GM18951 (cell line): Measurements from ENCODE around the gene PRTN3.
"Not testable (repeated sequence)": the region's sequence is repeated elsewhere in the genome, so short reads cannot be mapped to it uniquely, and the experiment has no call there.

Experiments used
- POLR2A ChIP-seq: IDR thresholded peaks from 4 replicates; pipeline ENCODE4 v1.6.1; 2011; ENCODE audit warnings: mild to moderate bottlenecking; ENCODE audit not compliant: insufficient read length, insufficient read depth; ENCODE audit errors: extremely low read depth
- in situ Hi-C: fragments of 300-500 bp; cut with MboI; formaldehyde crosslinking; loops from one replicate; pipeline ENCODE4 v1.12.0; 2022; ENCODE audit warnings: low sequenced_read_pairs, mixed read lengths, inconsistent platforms; ENCODE audit not compliant: unreplicated experiment

Gene PRTN3

GRCh38 chr19:815775-816499 is 24.9 kb upstream of the PRTN3 start:
- in situ Hi-C loops: no loop called here
- TF ChIP-seq POLR2A: no peak

GRCh38 chr19:816500-816857 is 24.3 kb upstream of the PRTN3 start:
- in situ Hi-C loops: no loop called here
- no peak for TF ChIP-seq POLR2A

GRCh38 chr19:820212-820611 is 20.6 kb upstream of the PRTN3 start:
- in situ Hi-C loops: not testable (repeated sequence)

- no peak for TF ChIP-seq POLR2A
- in situ Hi-C loops: no loop called here
Measured at GRCh38 chr19:821231-821824, 19.5 kb upstream of the PRTN3 start.

GRCh38 chr19:821825-822503 is 18.8 kb upstream of the PRTN3 start, which contains the start of gene PLPPR3:
PLPPR3 (minus strand) TSS chr19:821955; CDS start chr19:821559, 396 bp downstream.
- TF ChIP-seq POLR2A: no peak

GRCh38 chr19:823565-824121 is 17.2 kb upstream of the PRTN3 start:
- in situ Hi-C loops: no loop called here

More at GRCh38 chr19:821825-822503, 18.8 kb upstream of the PRTN3 start, which contains the start of gene PLPPR3:
- in situ Hi-C loops: no loop called here

GRCh38 chr19:824885-825284 is 15.9 kb upstream of the PRTN3 start:
- in situ Hi-C loops: no loop called here
- TF ChIP-seq POLR2A: no peak

More at GRCh38 chr19:823565-824121, 17.2 kb upstream of the PRTN3 start:
- TF ChIP-seq POLR2A: no peak

GRCh38 chr19:825897-826644 is 14.7 kb upstream of the PRTN3 start:
- no peak for TF ChIP-seq POLR2A
- in situ Hi-C loops: no loop called here

- in situ Hi-C loops: no loop called here
- TF ChIP-seq POLR2A: no peak
Measured at GRCh38 chr19:827314-827709, 13.5 kb upstream of the PRTN3 start.

GRCh38 chr19:827710-828321 is 13.0 kb upstream of the PRTN3 start, which contains the start of gene AZU1:
AZU1 (plus strand) TSS chr19:827837; CDS start chr19:827847, 10 bp downstream.
- in situ Hi-C loops: no loop called here

GRCh38 chr19:829129-829758 is 11.6 kb upstream of the PRTN3 start:
- in situ Hi-C loops: no loop called here
- TF ChIP-seq POLR2A: no peak

More at GRCh38 chr19:827710-828321, 13.0 kb upstream of the PRTN3 start, which contains the start of gene AZU1:
- no peak for TF ChIP-seq POLR2A
